Gastrocnemius medialis (tissue), 4 donors: ENCODE data around the gene METTL23. TPM values are rescaled to one million over a fixed set of nuclear protein-coding genes. Genes with fewer than 3 reads are reported as not detected.

ENCODE experiments used
- ATAC-seq, 2 donors: fragments of 150-250 bp; one replicate each; pipeline ENCODE4 v1.9.1; 2016
- DNase-seq, 2 donors: peaks; one replicate each; pipeline ENCODE4 v3.0.0-alpha.2; 2019
- H3K27ac ChIP-seq, 4 donors: fragments of 200-600 bp; sonication (generic); 1 replicate in 1 of 4; 2 replicates in 3 of 4; pipeline ENCODE4 v1.5.1; 2016 to 2018; ENCODE audit warnings: mild to moderate bottlenecking in 2 of 4, moderate library complexity in 1 of 4
- H3K27me3 ChIP-seq, 3 donors: fragments of 200-600 bp; sonication (generic) in 2 of 3; 1 replicate in 1 of 3; 2 replicates in 2 of 3; pipeline versions ENCODE4 v1.5.1 to v1.6.0; 2016 to 2019; ENCODE audit warnings: mild to moderate bottlenecking in 1 of 3, moderate library complexity in 1 of 3
- H3K36me3 ChIP-seq, 2 donors: fragments of 200-600 bp; sonication (generic) in 1 of 2; one replicate each; pipeline ENCODE4 v1.5.1; 2017 to 2018
- H3K4me1 ChIP-seq, 2 donors: fragments of 200-600 bp; sonication (generic) in 1 of 2; one replicate each; pipeline ENCODE4 v1.5.1; 2016 to 2017; ENCODE audit warnings: mild to moderate bottlenecking in 2 of 2
- H3K4me3 ChIP-seq, 4 donors: fragments of 200-600 bp; sonication (generic) in 3 of 4; 1 replicate in 1 of 4; 2 replicates in 3 of 4; pipeline ENCODE4 v1.5.1; 2016 to 2019; ENCODE audit warnings: mild to moderate bottlenecking in 2 of 4
- H3K9me3 ChIP-seq, 3 donors: fragments of 200-600 bp; sonication (generic) in 2 of 3; 1 replicate in 1 of 3; 2 replicates in 2 of 3; pipeline ENCODE4 v1.5.1; 2016 to 2019
- CTCF ChIP-seq, 5 experiments: fragments of 450-650 bp in 3 of 5; fragments of 200-600 bp in 2 of 5; sonication (generic) in 2 of 5; IDR thresholded peaks in 4 of 5; conservative IDR thresholded peaks in 1 of 5; 1 replicate in 4 of 5; 2 replicates in 1 of 5; pipeline ENCODE4 v1.5.1; 2016 to 2019; ENCODE audit warnings: antibody characterized with exemption in 5 of 5, mild to moderate bottlenecking in 3 of 5, moderate library complexity in 3 of 5
- POLR2A ChIP-seq, 2 donors: fragments of 450-650 bp; IDR thresholded peaks; one replicate each; pipeline ENCODE4 v1.6.1; 2017; ENCODE audit warnings: antibody characterized with exemption in 2 of 2, mild to moderate bottlenecking in 2 of 2, moderate library complexity in 2 of 2
- in situ Hi-C, 4 donors: fragments of 200-750 bp; cut with MboI; loops; one replicate each; pipeline versions ENCODE4 v1.15.0 to v1.8.0; 2017; ENCODE audit warnings: low sequenced_read_pairs in 4 of 4
- intact Hi-C: fragments of 100-400 bp; cut with DNase I; formaldehyde crosslinking; loops from one replicate; pipeline ENCODE4 v1.15.1; 2023; ENCODE audit warnings: low total_unique reads
- total RNA-seq, 4 donors: library from RNA; depleted of rRNA; stranded (reverse); fragments of >200 nt; gene quantifications; one replicate each; pipeline versions ENCODE4 v1.1.0 to v1.2.3, GENCODE V29; 2016

The METTL23 gene
- total RNA-seq, 4 donors from 2014 or later: 23.9 to 35.5 (median 29.7) TPM

GRCh38 chr17:76755285-76755684 lies 28.6 kb downstream of the METTL23 start:
- TF ChIP-seq POLR2A (IDR thresholded peaks at IDR 0.05) (no peak), CTCF (IDR thresholded peaks at IDR 0.05 in 4 of 5, conservative IDR thresholded peaks at IDR 0.05 in 1 of 5) (no peak)
- no peak overlapping the region for H3K27ac ChIP-seq
- intact Hi-C loops: no loop called here
- H3K27me3 ChIP-seq: no peaks in the 10 kb centered on the region
- H3K9me3 ChIP-seq: no peaks in the 10 kb centered on the region
- peaks cover 0 to 67% of the 10 kb centered on the region in 2 donors for H3K36me3 ChIP-seq
- in situ Hi-C loops: no loop called here
- no peak overlapping the region for H3K4me3 ChIP-seq
- no peak for DNase-seq
- no peak for ATAC-seq
- H3K4me1 ChIP-seq: no peaks in the 10 kb centered on the region

GRCh38 chr17:76757256-76757655 lies 30.6 kb downstream of the METTL23 start:
- H3K9me3 ChIP-seq: no peaks in the 10 kb centered on the region
- TF ChIP-seq POLR2A (IDR thresholded peaks at IDR 0.05) (no peak), CTCF (IDR thresholded peaks at IDR 0.05 in 4 of 5, conservative IDR thresholded peaks at IDR 0.05 in 1 of 5) (no peak)
- intact Hi-C loops: no loop called here
- no peak overlapping the region for H3K4me3 ChIP-seq
- H3K4me1 ChIP-seq: no peaks in the 10 kb centered on the region
- in situ Hi-C loops: no loop called here
- ATAC-seq (no peak), DNase-seq (no peak)
- no peaks in the 10 kb centered on the region for H3K27me3 ChIP-seq
- H3K36me3 ChIP-seq: peaks cover 0 to 71% of the 10 kb centered on the region in 2 donors
- no peak overlapping the region for H3K27ac ChIP-seq

GRCh38 chr17:76758570-76758969 lies 31.9 kb downstream of the METTL23 start:
- H3K27me3 ChIP-seq: no peaks in the 10 kb centered on the region
- peaks cover 0 to 64% of the 10 kb centered on the region in 2 donors for H3K36me3 ChIP-seq
- no peak for DNase-seq
- no peak for ATAC-seq
- no peaks in the 10 kb centered on the region for H3K9me3 ChIP-seq
- no peak for TF ChIP-seq CTCF (IDR thresholded peaks at IDR 0.05 in 4 of 5, conservative IDR thresholded peaks at IDR 0.05 in 1 of 5)
- no peak for TF ChIP-seq POLR2A (IDR thresholded peaks at IDR 0.05)
- in situ Hi-C loops: no loop called here
- H3K4me1 ChIP-seq: no peaks in the 10 kb centered on the region
- no peak overlapping the region for H3K4me3 ChIP-seq
- H3K27ac ChIP-seq: no peak overlapping the region
- intact Hi-C loops: no loop called here

- TF ChIP-seq POLR2A (IDR thresholded peaks at IDR 0.05) (no peak), CTCF (IDR thresholded peaks at IDR 0.05 in 4 of 5, conservative IDR thresholded peaks at IDR 0.05 in 1 of 5) (no peak)
- DNase-seq (no peak), ATAC-seq (peak in 1 of 2 donors; percentile 14)
- in situ Hi-C loops (no loop called here), intact Hi-C loops (no loop called here)
- Histone ChIP-seq H3K9me3 (no peaks in the 10 kb centered on the region), H3K4me3 (no peak overlapping the region), H3K27ac (peak overlapping the region in 1 of 4 donors; percentile 39), H3K27me3 (no peaks in the 10 kb centered on the region), H3K36me3 (peaks cover 0 to 65% of the 10 kb centered on the region in 2 donors), H3K4me1 (no peaks in the 10 kb centered on the region)
Measured at GRCh38 chr17:76772842-76773525, 46.3 kb downstream of the METTL23 start.
